Measurements from ENCODE around the gene PTGES. TPM values are rescaled to one million over a fixed set of nuclear protein-coding genes. Genes with fewer than 3 reads are reported as not detected.

PTGES gene
- total and polyA plus RNA-seq, 2 experiments from 2014 or later = 2.8 to 3.6 TPM

DNA sequence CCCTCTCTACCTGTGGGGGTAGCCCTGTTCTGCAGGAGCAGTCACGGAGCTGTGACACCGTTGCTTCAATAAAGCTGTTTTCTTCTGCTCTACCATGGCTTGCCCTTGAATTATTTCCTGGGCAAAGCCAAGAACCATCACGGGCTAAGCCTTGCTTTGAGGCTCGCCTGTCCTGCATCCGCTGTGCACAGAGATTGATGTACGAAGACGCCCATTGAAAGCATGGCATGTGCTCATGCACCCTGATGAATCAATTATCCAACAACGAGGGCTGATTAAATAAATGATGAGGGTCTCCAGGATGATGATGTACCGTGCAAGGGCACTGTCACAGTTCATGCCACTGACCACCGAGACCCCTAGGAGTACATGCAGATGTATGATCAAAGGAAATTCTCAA lies 20.7 kb downstream of the PTGES start:
- Histone ChIP-seq H3K4me1 (ENCODE audit: insufficient read depth) (no peaks in the 10 kb centered on the region), H3K9me2 (ENCODE audit: insufficient read depth) (no peaks in the 10 kb centered on the region), H3F3A (replicated peaks; ENCODE audit: low read depth) (no peaks in the 10 kb centered on the region), H2AFZ (no peak overlapping the region), H3K4me3 (no peak overlapping the region), H3K79me2 (replicated peaks; ENCODE audit: insufficient read depth) (no peaks in the 10 kb centered on the region), H3K36me3 (ENCODE audit: insufficient read depth) (no peaks in the 10 kb centered on the region), H4K20me1 (replicated peaks; ENCODE audit: insufficient read depth) (no peaks in the 10 kb centered on the region), H3K27ac (ENCODE audit: low read depth) (no peak overlapping the region), H3K27me3 (ENCODE audit: insufficient read depth) (no peaks in the 10 kb centered on the region), H3K4me2 (no peak overlapping the region)
- Mint-ChIP-seq H3K4me1 (peaks cover 4% of the 10 kb centered on the region; the same call in 2 of the 3 replicates), H3K9me3 (no peaks in the 10 kb centered on the region), H3K4me3 (no peak overlapping the region), H3K27me3 (ENCODE audit: insufficient read depth, low read depth, poor library complexity) (peaks cover 12% of the 10 kb centered on the region), H3K36me3 (ENCODE audit: low read depth) (no peaks in the 10 kb centered on the region), H3K27ac (no peak overlapping the region)
- ATAC-seq (no peak), DNase-seq (ENCODE audit: low spot score) (no peak)
- TF ChIP-seq ZNF114 (CRISPR knock-in tag; IDR thresholded peaks at IDR 0.05) = no peak

DNA sequence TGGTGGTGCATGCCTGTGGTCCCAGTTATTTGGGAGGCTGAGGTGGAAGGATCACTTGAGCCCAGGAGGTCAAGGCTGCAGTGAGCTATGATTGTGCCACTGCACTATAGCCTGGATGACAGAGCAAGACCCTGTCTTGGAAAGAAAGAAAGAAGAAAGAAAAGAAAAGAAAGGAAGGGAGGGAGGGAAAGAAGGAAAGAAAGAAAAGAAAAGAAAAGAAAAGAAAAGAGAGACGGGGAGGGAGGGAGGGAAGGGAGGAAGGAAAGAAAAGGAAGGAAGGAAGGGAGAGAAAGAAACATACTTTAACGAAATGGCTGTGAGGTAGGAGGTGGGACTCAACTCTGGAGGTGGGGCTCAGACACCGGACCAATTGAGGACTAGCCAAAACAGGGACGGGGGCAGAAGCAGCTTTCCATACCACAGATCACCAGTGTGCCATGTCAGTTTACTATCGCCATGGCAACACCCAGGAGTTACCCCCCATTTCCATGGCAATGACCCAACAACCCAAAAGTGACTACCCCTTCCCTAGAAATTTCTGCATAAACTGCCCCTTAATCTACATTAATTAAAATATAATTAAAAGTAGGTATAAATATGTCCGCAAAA lies 21.3 kb downstream of the PTGES start:
- Histone ChIP-seq H3K27ac (ENCODE audit: low read depth) (no peak overlapping the region), H4K20me1 (replicated peaks; ENCODE audit: insufficient read depth) (no peaks in the 10 kb centered on the region), H3F3A (replicated peaks; ENCODE audit: low read depth) (no peaks in the 10 kb centered on the region), H3K4me1 (ENCODE audit: insufficient read depth) (no peaks in the 10 kb centered on the region), H2AFZ (no peak overlapping the region), H3K79me2 (replicated peaks; ENCODE audit: insufficient read depth) (no peaks in the 10 kb centered on the region), H3K4me3 (no peak overlapping the region), H3K36me3 (ENCODE audit: insufficient read depth) (no peaks in the 10 kb centered on the region), H3K9me2 (ENCODE audit: insufficient read depth) (no peaks in the 10 kb centered on the region), H3K4me2 (no peak overlapping the region), H3K27me3 (ENCODE audit: insufficient read depth) (no peaks in the 10 kb centered on the region)
- peaks cover 13% of the 10 kb centered on the region for H3K27me3 Mint-ChIP-seq (ENCODE audit: insufficient read depth, low read depth, poor library complexity)
- DNase-seq (ENCODE audit: low spot score) = peak; percentile 53
- H3K36me3 Mint-ChIP-seq (ENCODE audit: low read depth) = no peaks in the 10 kb centered on the region
- H3K4me3 Mint-ChIP-seq = no peak overlapping the region
- peaks cover 8% of the 10 kb centered on the region; the same call in 2 of the 3 replicates for H3K4me1 Mint-ChIP-seq
- H3K9me3 Mint-ChIP-seq = no peaks in the 10 kb centered on the region
- no peak overlapping the region for H3K27ac Mint-ChIP-seq
- peak; percentile 38 for ATAC-seq
- TF ChIP-seq, protein P1, sequence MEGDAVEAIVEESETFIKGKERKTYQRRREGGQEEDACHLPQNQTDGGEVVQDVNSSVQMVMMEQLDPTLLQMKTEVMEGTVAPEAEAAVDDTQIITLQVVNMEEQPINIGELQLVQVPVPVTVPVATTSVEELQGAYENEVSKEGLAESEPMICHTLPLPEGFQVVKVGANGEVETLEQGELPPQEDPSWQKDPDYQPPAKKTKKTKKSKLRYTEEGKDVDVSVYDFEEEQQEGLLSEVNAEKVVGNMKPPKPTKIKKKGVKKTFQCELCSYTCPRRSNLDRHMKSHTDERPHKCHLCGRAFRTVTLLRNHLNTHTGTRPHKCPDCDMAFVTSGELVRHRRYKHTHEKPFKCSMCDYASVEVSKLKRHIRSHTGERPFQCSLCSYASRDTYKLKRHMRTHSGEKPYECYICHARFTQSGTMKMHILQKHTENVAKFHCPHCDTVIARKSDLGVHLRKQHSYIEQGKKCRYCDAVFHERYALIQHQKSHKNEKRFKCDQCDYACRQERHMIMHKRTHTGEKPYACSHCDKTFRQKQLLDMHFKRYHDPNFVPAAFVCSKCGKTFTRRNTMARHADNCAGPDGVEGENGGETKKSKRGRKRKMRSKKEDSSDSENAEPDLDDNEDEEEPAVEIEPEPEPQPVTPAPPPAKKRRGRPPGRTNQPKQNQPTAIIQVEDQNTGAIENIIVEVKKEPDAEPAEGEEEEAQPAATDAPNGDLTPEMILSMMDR (conservative IDR thresholded peaks at IDR 0.05; ENCODE audit: low read depth in 2 of 2) = no peak
- no peak for TF ChIP-seq EZH2phosphoT487 (IDR thresholded peaks at IDR 0.05; ENCODE audit: unreplicated experiment)
- TF ChIP-seq JUNB (IDR thresholded peaks at IDR 0.05; ENCODE audit: unreplicated experiment) = no peak
- TF ChIP-seq, protein P2, sequence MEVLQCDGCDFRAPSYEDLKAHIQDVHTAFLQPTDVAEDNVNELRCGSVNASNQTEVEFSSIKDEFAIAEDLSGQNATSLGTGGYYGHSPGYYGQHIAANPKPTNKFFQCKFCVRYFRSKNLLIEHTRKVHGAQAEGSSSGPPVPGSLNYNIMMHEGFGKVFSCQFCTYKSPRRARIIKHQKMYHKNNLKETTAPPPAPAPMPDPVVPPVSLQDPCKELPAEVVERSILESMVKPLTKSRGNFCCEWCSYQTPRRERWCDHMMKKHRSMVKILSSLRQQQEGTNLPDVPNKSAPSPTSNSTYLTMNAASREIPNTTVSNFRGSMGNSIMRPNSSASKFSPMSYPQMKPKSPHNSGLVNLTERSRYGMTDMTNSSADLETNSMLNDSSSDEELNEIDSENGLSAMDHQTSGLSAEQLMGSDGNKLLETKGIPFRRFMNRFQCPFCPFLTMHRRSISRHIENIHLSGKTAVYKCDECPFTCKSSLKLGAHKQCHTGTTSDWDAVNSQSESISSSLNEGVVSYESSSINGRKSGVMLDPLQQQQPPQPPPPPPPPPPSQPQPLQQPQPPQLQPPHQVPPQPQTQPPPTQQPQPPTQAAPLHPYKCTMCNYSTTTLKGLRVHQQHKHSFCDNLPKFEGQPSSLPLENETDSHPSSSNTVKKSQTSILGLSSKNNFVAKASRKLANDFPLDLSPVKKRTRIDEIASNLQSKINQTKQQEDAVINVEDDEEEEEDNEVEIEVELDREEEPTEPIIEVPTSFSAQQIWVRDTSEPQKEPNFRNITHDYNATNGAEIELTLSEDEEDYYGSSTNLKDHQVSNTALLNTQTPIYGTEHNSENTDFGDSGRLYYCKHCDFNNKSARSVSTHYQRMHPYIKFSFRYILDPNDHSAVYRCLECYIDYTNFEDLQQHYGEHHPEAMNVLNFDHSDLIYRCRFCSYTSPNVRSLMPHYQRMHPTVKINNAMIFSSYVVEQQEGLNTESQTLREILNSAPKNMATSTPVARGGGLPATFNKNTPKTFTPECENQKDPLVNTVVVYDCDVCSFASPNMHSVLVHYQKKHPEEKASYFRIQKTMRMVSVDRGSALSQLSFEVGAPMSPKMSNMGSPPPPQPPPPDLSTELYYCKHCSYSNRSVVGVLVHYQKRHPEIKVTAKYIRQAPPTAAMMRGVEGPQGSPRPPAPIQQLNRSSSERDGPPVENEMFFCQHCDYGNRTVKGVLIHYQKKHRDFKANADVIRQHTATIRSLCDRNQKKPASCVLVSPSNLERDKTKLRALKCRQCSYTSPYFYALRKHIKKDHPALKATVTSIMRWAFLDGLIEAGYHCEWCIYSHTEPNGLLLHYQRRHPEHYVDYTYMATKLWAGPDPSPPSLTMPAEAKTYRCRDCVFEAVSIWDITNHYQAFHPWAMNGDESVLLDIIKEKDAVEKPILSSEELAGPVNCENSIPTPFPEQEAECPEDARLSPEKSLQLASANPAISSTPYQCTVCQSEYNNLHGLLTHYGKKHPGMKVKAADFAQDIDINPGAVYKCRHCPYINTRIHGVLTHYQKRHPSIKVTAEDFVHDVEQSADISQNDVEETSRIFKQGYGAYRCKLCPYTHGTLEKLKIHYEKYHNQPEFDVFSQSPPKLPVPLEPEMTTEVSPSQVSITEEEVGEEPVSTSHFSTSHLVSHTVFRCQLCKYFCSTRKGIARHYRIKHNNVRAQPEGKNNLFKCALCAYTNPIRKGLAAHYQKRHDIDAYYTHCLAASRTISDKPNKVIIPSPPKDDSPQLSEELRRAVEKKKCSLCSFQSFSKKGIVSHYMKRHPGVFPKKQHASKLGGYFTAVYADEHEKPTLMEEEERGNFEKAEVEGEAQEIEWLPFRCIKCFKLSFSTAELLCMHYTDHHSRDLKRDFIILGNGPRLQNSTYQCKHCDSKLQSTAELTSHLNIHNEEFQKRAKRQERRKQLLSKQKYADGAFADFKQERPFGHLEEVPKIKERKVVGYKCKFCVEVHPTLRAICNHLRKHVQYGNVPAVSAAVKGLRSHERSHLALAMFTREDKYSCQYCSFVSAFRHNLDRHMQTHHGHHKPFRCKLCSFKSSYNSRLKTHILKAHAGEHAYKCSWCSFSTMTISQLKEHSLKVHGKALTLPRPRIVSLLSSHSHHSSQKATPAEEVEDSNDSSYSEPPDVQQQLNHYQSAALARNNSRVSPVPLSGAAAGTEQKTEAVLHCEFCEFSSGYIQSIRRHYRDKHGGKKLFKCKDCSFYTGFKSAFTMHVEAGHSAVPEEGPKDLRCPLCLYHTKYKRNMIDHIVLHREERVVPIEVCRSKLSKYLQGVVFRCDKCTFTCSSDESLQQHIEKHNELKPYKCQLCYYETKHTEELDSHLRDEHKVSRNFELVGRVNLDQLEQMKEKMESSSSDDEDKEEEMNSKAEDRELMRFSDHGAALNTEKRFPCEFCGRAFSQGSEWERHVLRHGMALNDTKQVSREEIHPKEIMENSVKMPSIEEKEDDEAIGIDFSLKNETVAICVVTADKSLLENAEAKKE (CRISPR knock-in tag; IDR thresholded peaks at IDR 0.05) = no peak
- TF ChIP-seq STAT1 (IDR thresholded peaks at IDR 0.05; ENCODE audit: unreplicated experiment) = no peak
- TF ChIP-seq, protein P3, sequence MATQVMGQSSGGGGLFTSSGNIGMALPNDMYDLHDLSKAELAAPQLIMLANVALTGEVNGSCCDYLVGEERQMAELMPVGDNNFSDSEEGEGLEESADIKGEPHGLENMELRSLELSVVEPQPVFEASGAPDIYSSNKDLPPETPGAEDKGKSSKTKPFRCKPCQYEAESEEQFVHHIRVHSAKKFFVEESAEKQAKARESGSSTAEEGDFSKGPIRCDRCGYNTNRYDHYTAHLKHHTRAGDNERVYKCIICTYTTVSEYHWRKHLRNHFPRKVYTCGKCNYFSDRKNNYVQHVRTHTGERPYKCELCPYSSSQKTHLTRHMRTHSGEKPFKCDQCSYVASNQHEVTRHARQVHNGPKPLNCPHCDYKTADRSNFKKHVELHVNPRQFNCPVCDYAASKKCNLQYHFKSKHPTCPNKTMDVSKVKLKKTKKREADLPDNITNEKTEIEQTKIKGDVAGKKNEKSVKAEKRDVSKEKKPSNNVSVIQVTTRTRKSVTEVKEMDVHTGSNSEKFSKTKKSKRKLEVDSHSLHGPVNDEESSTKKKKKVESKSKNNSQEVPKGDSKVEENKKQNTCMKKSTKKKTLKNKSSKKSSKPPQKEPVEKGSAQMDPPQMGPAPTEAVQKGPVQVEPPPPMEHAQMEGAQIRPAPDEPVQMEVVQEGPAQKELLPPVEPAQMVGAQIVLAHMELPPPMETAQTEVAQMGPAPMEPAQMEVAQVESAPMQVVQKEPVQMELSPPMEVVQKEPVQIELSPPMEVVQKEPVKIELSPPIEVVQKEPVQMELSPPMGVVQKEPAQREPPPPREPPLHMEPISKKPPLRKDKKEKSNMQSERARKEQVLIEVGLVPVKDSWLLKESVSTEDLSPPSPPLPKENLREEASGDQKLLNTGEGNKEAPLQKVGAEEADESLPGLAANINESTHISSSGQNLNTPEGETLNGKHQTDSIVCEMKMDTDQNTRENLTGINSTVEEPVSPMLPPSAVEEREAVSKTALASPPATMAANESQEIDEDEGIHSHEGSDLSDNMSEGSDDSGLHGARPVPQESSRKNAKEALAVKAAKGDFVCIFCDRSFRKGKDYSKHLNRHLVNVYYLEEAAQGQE (IDR thresholded peaks at IDR 0.05; ENCODE audit: unreplicated experiment) = no peak
- no peak for TF ChIP-seq POLR2AphosphoS5 (IDR thresholded peaks at IDR 0.05; ENCODE audit: low read depth)
- TF ChIP-seq NANOG (IDR thresholded peaks at IDR 0.05; ENCODE audit: borderline replicate concordance) = no peak
- TF ChIP-seq CREB1 (CRISPR knock-in tag; IDR thresholded peaks at IDR 0.05; ENCODE audit: low read depth) = no peak
- no peak for TF ChIP-seq EZH2 (IDR thresholded peaks at IDR 0.05; ENCODE audit: low read depth, unreplicated experiment)

All from GM23338 (cell line).